ENCODE results near the gene FIGN.

DNA sequence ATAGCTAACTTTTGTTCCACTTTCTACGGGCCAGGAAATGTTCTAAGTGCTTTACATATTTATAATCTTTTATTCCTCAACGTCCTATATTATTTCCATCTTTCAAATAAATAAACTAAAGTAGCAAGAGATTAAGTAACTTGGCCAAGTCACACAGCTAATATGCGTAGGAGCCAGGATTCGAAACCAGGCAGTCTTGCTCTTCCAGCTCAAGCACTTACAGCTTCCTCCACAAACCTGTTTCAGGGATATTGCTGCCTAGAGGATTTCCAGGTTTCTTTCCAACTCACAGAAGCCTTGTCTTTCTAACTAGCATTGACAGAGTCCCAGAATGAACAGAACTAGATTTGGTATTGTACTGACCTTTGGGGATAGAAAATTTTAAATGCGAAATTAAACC lies 102.5 kb downstream of the FIGN start:
- TF ChIP-seq POLR2AphosphoS5 (IDR thresholded peaks at IDR 0.05; ENCODE audit: borderline replicate concordance, low read depth, low read length) (no peak), EZH2 (IDR thresholded peaks at IDR 0.05) (no peak), FOXP2 (optimal IDR thresholded peaks at IDR 0.05; ENCODE audit: control extremely low read depth, extremely low read length, insufficient read depth) (no peak)

Data from SK-N-MC (cell line).